Occipital lobe (tissue), 2 donors: Measurements from ENCODE around the gene RAB15. TPM values are rescaled to one million over a fixed set of nuclear protein-coding genes. Genes with fewer than 3 reads are reported as not detected.
"Not testable (repeated sequence)": the region's sequence is repeated elsewhere in the genome, so short reads cannot be mapped to it uniquely, and the experiment has no call there.

Source experiments
- DNase-seq: peaks from one replicate; lab custom pipeline; 2025; lab: John Stamatoyannopoulos, UW
- total RNA-seq: library from RNA; depleted of rRNA; stranded (reverse); fragments of >200 nt; gene quantifications from one replicate; pipeline ENCODE4 v1.2.3, GENCODE V29; 2014

Gene RAB15
- total RNA-seq, 1 donor from 2014 or later = 28.9 TPM

GRCh38 chr14:64937821-64938193, 34.3 kb downstream of the RAB15 start:
- DNase-seq = no peak

GRCh38 chr14:64937171-64937820, 34.8 kb downstream of the RAB15 start:
- no peak for DNase-seq

GRCh38 chr14:64935508-64935907, 36.6 kb downstream of the RAB15 start:
- no peak for DNase-seq

- DNase-seq = no peak
Observed at GRCh38 chr14:64934338-64934929, 37.7 kb downstream of the RAB15 start.

- no peak for DNase-seq
Observed at GRCh38 chr14:64932231-64932630, 39.9 kb downstream of the RAB15 start.

- DNase-seq = no peak
Observed at GRCh38 chr14:64931123-64931522, 41.0 kb downstream of the RAB15 start.

GRCh38 chr14:64930085-64930843, 41.9 kb downstream of the RAB15 start:
- DNase-seq = no peak

GRCh38 chr14:64929014-64929359, 43.1 kb downstream of the RAB15 start:
- DNase-seq = no peak

- DNase-seq = no peak
Observed at GRCh38 chr14:64928239-64929013, 43.7 kb downstream of the RAB15 start.

- DNase-seq = no peak
Observed at GRCh38 chr14:64927031-64927430, 45.1 kb downstream of the RAB15 start.

GRCh38 chr14:64926398-64926995, 45.6 kb downstream of the RAB15 start:
- no peak for DNase-seq

GRCh38 chr14:64923015-64923414, 49.1 kb downstream of the RAB15 start:
- DNase-seq = no peak

GRCh38 chr14:64920465-64920864, 51.7 kb downstream of the RAB15 start:
- DNase-seq = no peak

GRCh38 chr14:64919618-64920017, 52.5 kb downstream of the RAB15 start:
- no peak for DNase-seq

- no peak for DNase-seq
Observed at GRCh38 chr14:64919215-64919614, 52.9 kb downstream of the RAB15 start.

- no peak for DNase-seq
Observed at GRCh38 chr14:64918216-64918615, 53.9 kb downstream of the RAB15 start.

GRCh38 chr14:64915797-64916196, 56.3 kb downstream of the RAB15 start:
- no peak for DNase-seq

GRCh38 chr14:64915029-64915424, 57.1 kb downstream of the RAB15 start:
- no peak for DNase-seq

- DNase-seq = peak; percentile 97
Observed at GRCh38 chr14:64914237-64915028, 57.7 kb downstream of the RAB15 start, which contains the start of gene CHURC1. TSS of gene CHURC1 (plus strand) at chr14:64914455. CDS start at chr14:64914496, 41 bp downstream.

GRCh38 chr14:64913477-64913876, 58.7 kb downstream of the RAB15 start:
- DNase-seq = not testable (repeated sequence)

GRCh38 chr14:64912261-64912660, 59.9 kb downstream of the RAB15 start:
- DNase-seq = no peak
